Measurements from ENCODE around the gene FLT3LG. TPM values are rescaled to one million over a fixed set of nuclear protein-coding genes. Genes with fewer than 3 reads are reported as not detected.
"Not testable (repeated sequence)": the region's sequence is repeated elsewhere in the genome, so short reads cannot be mapped to it uniquely, and the experiment has no call there.

Gene FLT3LG
- total RNA-seq, 1 experiment from 2014 or later = 1.5 TPM

DNA sequence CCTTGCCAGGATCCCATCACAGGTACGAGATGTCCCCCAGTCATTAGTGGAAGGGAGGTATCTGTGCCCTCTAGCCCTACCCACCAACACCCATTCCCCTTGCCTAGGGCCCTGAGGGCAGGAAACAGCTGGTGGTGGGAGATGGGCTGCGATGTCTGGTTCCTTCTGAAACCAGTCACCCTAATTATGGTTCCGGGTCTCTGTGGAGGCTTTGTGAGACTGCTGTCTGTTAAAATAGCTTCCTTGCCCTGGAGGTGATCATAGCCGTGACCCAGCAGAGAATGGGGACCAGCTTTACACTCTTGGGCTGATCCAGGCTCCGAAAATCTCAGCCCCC lies 15.5 kb upstream of the FLT3LG start:
- H3K27ac ChIP-seq (ENCODE audit: low read length) = no peak overlapping the region
- POLR2A ChIA-PET = interaction anchor here (0.7 kb wide), 1 partner anchor 131 kb away, joined by 3 read pairs; no protein-coding TSS in a partner anchor
- ATAC-seq = no peak
- no peaks in the 10 kb centered on the region for H3K9me3 ChIP-seq (ENCODE audit: control insufficient read depth, insufficient read depth, low read depth, low read length)
- H3K27me3 ChIP-seq (ENCODE audit: control insufficient read depth, insufficient read depth, low read length) = no peaks in the 10 kb centered on the region
- no peak for DNase-seq (ENCODE audit: low read depth, low spot score)
- BruUV-seq (replicated peaks) = no TSS peak
- no peaks in the 10 kb centered on the region for H3K36me3 ChIP-seq (ENCODE audit: control insufficient read depth, insufficient read depth, low read length)
- no peaks in the 10 kb centered on the region; the same call in 1 of the 2 replicates for H3K4me1 ChIP-seq (ENCODE audit: control insufficient read depth, insufficient read depth, low read length)
- TF ChIP-seq TCF7L2 (IDR thresholded peaks at IDR 0.05; ENCODE audit: low read depth, low read length) = no peak
- no peak for TF ChIP-seq POLR2AphosphoS5 (IDR thresholded peaks at IDR 0.05; ENCODE audit: low read depth, low read length)
- in situ Hi-C loops (cut with HindIII; ENCODE audit: low pct_unique_long_range_greater_than_20kb, low sequenced_read_pairs) (no loop called here), intact Hi-C loops (cut with micrococcal nuclease; ENCODE audit: unreplicated experiment) (no loop called here)
- CTCF ChIA-PET = no interaction called here
- H3K4me3 ChIP-seq (ENCODE audit: low read depth in 2 of 2, low read length in 2 of 2) = no peak overlapping the region

DNA sequence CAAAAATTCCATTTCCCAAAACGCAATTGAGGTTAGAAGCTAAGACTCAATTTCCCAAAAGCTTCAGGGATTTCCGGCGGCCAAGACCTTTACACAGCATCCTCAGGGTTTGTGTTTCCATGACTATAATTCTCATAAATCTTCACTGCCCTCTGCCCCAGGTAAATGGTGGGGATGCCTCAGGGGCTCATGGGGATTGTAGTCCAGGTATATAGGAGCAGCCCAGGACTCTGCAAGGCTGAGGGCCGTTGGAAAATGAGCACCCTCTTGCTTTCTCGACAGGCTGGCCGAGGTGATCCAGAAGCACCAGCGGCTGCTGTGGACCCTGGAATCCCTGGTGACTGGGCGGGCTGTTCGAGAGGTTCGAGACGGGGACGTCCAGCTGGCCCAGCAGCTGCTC lies 14.6 kb upstream of the FLT3LG start:
- ATAC-seq (no peak), DNase-seq (ENCODE audit: low read depth, low spot score) (no peak)
- TF ChIP-seq SIN3A (IDR thresholded peaks at IDR 0.05; ENCODE audit: borderline replicate concordance, insufficient read depth, low read depth, low read length) (no peak), TCF7L2 (IDR thresholded peaks at IDR 0.05; ENCODE audit: low read depth, low read length) (no peak), POLR2AphosphoS5 (IDR thresholded peaks at IDR 0.05; ENCODE audit: low read depth, low read length) (no peak)
- TF ChIP-seq, protein P1, sequence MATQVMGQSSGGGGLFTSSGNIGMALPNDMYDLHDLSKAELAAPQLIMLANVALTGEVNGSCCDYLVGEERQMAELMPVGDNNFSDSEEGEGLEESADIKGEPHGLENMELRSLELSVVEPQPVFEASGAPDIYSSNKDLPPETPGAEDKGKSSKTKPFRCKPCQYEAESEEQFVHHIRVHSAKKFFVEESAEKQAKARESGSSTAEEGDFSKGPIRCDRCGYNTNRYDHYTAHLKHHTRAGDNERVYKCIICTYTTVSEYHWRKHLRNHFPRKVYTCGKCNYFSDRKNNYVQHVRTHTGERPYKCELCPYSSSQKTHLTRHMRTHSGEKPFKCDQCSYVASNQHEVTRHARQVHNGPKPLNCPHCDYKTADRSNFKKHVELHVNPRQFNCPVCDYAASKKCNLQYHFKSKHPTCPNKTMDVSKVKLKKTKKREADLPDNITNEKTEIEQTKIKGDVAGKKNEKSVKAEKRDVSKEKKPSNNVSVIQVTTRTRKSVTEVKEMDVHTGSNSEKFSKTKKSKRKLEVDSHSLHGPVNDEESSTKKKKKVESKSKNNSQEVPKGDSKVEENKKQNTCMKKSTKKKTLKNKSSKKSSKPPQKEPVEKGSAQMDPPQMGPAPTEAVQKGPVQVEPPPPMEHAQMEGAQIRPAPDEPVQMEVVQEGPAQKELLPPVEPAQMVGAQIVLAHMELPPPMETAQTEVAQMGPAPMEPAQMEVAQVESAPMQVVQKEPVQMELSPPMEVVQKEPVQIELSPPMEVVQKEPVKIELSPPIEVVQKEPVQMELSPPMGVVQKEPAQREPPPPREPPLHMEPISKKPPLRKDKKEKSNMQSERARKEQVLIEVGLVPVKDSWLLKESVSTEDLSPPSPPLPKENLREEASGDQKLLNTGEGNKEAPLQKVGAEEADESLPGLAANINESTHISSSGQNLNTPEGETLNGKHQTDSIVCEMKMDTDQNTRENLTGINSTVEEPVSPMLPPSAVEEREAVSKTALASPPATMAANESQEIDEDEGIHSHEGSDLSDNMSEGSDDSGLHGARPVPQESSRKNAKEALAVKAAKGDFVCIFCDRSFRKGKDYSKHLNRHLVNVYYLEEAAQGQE (IDR thresholded peaks at IDR 0.05; ENCODE audit: insufficient read depth in 1 of 2, low read depth in 2 of 2, low read length in 1 of 2) = no peak
- TF ChIP-seq, protein P2, sequence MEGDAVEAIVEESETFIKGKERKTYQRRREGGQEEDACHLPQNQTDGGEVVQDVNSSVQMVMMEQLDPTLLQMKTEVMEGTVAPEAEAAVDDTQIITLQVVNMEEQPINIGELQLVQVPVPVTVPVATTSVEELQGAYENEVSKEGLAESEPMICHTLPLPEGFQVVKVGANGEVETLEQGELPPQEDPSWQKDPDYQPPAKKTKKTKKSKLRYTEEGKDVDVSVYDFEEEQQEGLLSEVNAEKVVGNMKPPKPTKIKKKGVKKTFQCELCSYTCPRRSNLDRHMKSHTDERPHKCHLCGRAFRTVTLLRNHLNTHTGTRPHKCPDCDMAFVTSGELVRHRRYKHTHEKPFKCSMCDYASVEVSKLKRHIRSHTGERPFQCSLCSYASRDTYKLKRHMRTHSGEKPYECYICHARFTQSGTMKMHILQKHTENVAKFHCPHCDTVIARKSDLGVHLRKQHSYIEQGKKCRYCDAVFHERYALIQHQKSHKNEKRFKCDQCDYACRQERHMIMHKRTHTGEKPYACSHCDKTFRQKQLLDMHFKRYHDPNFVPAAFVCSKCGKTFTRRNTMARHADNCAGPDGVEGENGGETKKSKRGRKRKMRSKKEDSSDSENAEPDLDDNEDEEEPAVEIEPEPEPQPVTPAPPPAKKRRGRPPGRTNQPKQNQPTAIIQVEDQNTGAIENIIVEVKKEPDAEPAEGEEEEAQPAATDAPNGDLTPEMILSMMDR (IDR thresholded peaks at IDR 0.05) = no peak
- H3K9me3 ChIP-seq (ENCODE audit: control insufficient read depth, insufficient read depth, low read depth, low read length) = no peaks in the 10 kb centered on the region
- H3K27ac ChIP-seq (ENCODE audit: low read length) = no peak overlapping the region
- ChIA-PET CTCF (no interaction called here), POLR2A (no interaction called here)
- BruUV-seq (replicated peaks) = no TSS peak
- no peaks in the 10 kb centered on the region for H3K36me3 ChIP-seq (ENCODE audit: control insufficient read depth, insufficient read depth, low read length)
- no peak overlapping the region for H3K4me3 ChIP-seq (ENCODE audit: low read depth in 2 of 2, low read length in 2 of 2)
- no peaks in the 10 kb centered on the region for H3K27me3 ChIP-seq (ENCODE audit: control insufficient read depth, insufficient read depth, low read length)
- in situ Hi-C loops (cut with HindIII; ENCODE audit: low pct_unique_long_range_greater_than_20kb, low sequenced_read_pairs) = no loop called here
- no peaks in the 10 kb centered on the region; the same call in 1 of the 2 replicates for H3K4me1 ChIP-seq (ENCODE audit: control insufficient read depth, insufficient read depth, low read length)
- intact Hi-C loops (cut with micrococcal nuclease; ENCODE audit: unreplicated experiment) = no loop called here

- H3K27ac ChIP-seq (ENCODE audit: low read length); CTCF ChIA-PET; ATAC-seq; H3K36me3 ChIP-seq (ENCODE audit: control insufficient read depth, insufficient read depth, low read length); BruUV-seq (replicated peaks); H3K4me3 ChIP-seq (ENCODE audit: low read depth in 2 of 2, low read length in 2 of 2); POLR2A ChIA-PET; in situ Hi-C loops (cut with HindIII; ENCODE audit: low pct_unique_long_range_greater_than_20kb, low sequenced_read_pairs); H3K9me3 ChIP-seq (ENCODE audit: control insufficient read depth, insufficient read depth, low read depth, low read length); intact Hi-C loops (cut with micrococcal nuclease; ENCODE audit: unreplicated experiment); H3K27me3 ChIP-seq (ENCODE audit: control insufficient read depth, insufficient read depth, low read length); DNase-seq (ENCODE audit: low read depth, low spot score); H3K4me1 ChIP-seq (ENCODE audit: control insufficient read depth, insufficient read depth, low read length): not testable (repeated sequence)
Measured at GRCh38 chr19:49461130-49461529, 12.9 kb upstream of the FLT3LG start.
